ENCODE measurements around the gene TSPAN18.

The TSPAN18 gene

DNA sequence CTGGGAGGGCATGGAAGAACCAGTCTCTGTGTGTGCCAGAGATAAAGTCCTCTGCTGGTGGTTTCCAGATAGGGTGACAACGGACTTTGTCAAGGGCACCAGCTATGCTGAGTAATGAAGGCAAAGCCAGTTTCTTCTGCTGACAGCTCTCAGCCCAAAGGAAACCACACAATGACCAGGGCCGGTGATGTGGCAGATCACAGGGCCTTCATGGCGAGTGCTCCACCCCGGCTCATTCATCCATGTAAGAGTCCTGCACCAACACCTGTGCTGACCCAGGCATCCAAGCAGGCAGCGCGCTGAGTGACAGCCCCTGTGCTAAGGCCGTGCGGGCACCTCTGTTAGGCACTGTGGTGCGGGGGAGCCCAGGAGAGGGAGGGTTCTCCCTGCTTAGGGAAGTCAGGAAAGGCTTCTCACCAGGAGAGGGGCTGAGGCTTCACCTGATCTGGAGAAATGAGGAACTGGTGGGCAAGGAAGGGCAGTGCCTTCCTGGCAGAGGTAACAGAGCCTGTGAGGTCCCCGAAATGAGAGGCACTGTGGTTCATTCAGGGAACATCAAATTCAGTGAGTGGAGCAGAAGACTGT, 190.1 kb downstream of the TSPAN18 start:
- no peak for DNase-seq (ENCODE audit: low read depth in 2 of 2)

GRCh38 chr11:44917741-44918140, 191.0 kb downstream of the TSPAN18 start:
- no peak for DNase-seq (ENCODE audit: low read depth in 2 of 2)

- no peak for DNase-seq (ENCODE audit: low read depth in 2 of 2)
These were observed 193.7 kb downstream of the TSPAN18 start for GRCh38 chr11:44920451-44920850.

GRCh38 chr11:44923115-44923514, 196.4 kb downstream of the TSPAN18 start:
- DNase-seq (ENCODE audit: low read depth in 2 of 2): no peak

DNA sequence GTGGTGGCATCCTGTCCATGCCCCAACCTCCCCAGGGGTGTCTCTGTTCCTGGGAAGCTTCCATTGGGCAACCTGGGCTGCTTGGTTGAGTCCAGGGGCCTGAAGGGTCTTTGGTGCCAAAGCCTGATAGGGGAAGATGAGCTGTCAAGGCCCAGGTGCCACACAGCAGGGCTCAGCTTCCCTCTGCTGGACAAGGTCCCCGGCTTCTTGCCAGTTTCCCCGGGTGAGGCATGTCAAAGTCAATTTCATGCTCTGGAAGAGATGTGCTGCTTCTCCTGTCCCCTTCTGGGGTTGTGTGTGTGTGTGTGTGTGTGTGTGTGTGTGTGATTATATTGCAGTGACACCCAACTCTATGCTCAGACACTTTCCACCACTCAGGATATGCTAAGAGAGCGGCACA, 197.0 kb downstream of the TSPAN18 start:
- no peak for DNase-seq (ENCODE audit: low read depth in 2 of 2)

DNA sequence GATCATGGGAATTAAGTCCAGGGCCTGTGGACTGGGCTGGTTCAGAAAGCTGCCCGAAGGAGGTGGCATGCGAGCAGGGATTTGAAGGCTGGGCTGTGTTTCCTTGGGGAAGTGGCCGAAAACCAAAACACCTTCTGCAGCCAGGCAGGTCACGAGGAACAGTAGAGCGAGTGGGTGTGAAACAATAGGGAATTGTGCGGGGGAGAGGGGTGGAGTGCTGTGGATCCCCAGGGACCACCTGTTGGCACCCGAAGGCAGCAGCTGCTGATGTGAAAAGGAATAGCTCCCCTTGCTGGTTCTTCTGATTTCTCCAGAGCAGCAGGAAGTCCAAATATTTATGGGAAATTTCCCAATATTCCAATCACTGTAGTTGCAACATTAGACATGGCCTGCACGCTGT, 199.3 kb downstream of the TSPAN18 start:
- DNase-seq (ENCODE audit: low read depth in 2 of 2): no peak

- peak; percentile 45 to 52 for DNase-seq (ENCODE audit: low read depth in 2 of 2)
These were observed 200.5 kb downstream of the TSPAN18 start for GRCh38 chr11:44927174-44927661.

- DNase-seq (ENCODE audit: low read depth in 2 of 2): no peak
These were observed 201.4 kb downstream of the TSPAN18 start for GRCh38 chr11:44928144-44928543.

- no peak for DNase-seq (ENCODE audit: low read depth in 2 of 2)
These were observed 202.1 kb downstream of the TSPAN18 start for GRCh38 chr11:44928816-44929215.

- DNase-seq (ENCODE audit: low read depth in 2 of 2): no peak
These were observed 204.0 kb downstream of the TSPAN18 start for GRCh38 chr11:44930588-44931302.

DNA sequence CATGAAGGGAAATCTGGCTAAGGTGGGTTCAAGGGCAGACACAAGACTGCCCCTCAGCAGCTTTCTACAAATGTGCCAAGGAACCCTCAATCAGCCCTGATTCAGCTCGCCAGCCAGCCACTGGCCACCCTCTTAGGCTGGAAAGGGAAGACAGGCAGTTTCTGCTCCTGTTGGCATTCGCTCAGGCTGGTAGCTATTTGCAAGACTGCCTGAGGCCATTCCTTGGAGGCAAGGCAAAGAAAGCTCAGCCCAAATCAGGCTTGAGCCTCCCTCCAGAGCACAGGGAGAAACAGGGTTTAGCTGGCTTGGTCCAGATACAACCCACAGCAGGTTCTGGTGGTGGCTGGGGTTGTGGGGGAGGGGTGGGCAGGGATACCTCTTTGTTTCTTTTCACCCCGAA, 204.7 kb downstream of the TSPAN18 start:
- no peak for DNase-seq (ENCODE audit: low read depth in 2 of 2)

GRCh38 chr11:44934110-44934509, 207.3 kb downstream of the TSPAN18 start:
- DNase-seq (ENCODE audit: low read depth in 2 of 2): no peak

- DNase-seq (ENCODE audit: low read depth in 2 of 2): no peak
These were observed 208.0 kb downstream of the TSPAN18 start for GRCh38 chr11:44934735-44935250.

DNA sequence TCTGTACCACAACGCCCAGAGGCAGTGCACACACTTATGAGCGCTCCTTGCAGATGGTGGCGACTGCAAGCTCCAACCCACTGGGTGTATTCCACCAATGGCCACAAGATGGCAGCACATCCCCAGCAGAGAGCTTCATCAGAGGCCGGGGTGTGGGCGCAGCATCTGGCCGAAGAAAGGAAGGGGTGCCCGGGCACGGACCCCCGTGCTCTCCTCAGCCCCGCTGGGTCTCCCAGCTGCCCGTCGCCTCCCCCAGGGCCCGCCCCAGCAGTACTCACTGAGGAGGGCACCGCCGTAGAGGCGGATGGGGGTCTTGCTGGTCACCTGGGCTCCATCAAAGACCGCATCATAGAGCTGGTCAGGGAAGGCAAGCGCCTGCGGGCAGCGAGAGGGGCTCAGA, 209.8 kb downstream of the TSPAN18 start:
- peak; percentile 72 to 82 for DNase-seq (ENCODE audit: low read depth in 2 of 2)

GRCh38 chr11:44936951-44937543, 210.3 kb downstream of the TSPAN18 start:
- DNase-seq (ENCODE audit: low read depth in 2 of 2): no peak

DNA sequence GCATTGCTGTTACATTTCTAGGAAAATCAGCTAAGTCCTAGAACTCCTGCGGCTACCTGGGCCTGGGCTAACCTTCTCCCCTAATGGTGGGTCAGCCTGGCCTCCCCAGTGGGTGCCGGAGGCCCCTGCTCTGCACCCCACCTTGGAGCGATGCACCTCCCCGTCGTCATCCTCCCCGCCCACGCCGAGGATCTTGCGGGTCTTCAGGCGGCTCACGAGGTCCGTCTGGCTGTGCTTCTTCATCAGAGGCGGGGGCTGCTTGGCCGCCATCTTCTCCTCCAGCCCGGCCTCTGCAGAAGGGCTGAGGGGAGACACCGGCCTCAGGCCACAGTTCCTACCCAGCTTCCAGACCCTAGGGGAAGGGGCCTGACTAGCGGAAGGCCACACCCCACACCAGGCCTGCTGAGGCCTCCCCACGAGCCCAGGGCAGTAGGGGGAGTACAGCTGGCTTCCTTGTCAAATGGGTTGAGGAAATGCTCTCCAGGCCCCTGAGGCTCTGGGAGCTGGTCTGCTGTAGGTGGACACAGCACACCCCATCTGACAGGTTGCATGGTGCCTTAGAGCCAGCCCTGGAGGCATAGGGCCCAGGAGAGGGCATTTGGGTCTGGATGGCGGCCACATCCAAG, 211.4 kb downstream of the TSPAN18 start:
- no peak for DNase-seq (ENCODE audit: low read depth in 2 of 2)

DNA sequence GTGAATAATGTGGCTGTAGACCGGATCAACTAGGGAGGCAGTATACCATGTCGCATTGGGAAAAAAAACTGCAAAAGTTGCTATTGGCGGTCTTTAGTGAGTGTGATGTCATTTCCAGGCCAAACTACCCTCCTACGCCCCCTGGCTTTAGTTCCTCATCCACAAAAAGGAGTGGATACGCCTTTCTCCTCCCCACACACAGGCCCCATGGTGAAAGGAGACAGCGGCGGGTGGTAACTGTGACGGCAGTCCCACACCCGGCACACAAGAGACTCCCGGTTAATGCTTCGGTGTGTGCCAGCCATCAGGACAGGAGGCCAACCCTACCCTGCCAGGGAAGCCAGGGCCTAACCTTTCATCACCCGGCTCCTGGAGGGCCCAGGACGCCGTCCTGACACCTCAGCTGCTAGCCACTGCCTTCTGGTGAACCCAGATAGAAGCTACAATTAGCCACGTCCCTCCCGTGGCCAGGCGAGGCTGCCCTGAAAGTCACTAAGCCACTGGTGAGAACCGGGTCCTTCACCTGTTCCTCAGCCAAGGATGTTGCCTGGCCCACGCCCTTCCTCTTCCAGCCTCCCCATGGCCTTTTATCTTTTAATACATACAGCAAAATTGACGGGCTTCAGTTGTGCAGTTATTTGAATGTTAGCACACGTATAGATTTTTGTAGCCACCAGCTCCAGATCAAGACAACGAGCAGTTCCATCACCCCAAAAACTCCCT, 213.1 kb downstream of the TSPAN18 start:
- no peak for DNase-seq (ENCODE audit: low read depth in 2 of 2)

DNA sequence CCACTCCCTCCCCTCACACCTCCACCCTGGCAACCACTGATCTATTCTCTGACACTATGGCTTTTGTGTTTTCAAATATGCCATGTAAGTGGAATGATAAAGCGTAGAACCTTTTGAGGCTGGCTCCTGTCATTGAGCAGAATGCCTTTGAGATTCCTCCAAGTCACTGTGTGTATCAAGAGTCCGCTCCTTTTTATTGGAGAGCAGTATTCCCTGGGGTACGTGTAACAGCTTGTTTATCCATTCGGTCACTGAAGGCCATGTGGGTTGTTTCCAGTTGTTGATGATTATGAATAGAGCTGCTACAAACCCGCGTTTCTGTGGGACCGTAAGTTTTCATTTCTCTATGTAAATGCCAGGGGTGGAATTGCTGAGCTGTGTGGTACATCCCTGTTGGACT, 213.6 kb downstream of the TSPAN18 start:
- DNase-seq (ENCODE audit: low read depth in 2 of 2): no peak

DNA sequence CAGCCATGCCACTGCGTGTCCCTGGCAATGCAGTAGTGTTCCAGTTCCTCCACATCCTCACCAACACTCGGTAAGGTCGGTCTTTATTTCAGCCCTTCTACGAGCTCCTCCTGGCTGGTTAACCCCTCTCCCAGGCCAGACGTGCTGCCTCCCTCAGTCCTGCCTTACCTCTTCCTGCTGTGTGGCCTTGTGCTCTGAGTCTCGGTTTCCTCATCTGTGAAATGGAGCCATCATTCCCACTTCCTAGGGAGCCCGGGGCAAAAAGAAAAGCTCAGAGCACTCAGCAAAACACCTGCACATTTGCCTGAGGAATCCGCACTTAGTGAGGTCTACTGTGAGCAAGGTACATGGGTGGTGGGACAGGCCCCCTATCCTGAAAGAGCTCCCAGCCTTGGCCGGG, 214.1 kb downstream of the TSPAN18 start:
- DNase-seq (ENCODE audit: low read depth in 2 of 2): no peak

DNA sequence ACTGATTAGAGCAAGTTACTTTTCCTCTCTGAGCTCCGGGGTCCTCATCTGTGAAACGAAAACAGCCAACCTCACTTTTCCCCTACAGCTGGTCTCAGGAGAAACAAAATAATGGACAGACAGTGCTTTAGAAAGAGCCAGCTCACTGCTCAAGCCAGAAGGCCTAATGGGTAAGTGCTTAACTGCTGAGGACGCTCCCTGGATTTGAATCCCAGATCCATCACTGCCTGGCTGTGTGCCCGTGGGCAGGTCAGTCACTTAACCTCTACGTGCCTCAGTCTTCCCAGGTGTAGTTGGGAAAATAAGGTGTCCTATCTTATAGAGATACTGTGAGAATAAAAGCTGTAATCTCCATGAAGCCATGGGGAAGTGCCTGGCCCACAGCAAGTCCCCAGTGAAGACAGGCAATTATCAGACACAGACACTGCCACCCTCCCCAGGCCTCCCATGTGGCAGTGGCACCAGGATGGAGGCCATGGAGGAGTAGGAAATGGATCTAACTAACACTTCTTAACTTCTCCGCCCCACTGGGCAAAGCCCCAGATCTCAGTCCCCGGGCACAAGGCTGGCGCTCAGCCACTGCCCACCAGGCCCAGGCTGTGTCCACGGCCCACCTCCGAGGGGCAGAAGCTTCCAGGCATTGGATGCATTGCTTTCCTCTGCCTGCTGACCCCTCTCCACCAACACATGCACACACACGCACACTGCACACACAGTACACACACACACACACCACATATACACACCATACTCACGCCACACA, 214.7 kb downstream of the TSPAN18 start:
- DNase-seq (ENCODE audit: low read depth in 2 of 2): no peak
